Testis (tissue), 2 donors: ENCODE measurements around the gene MPV17.

Source experiments
- POLR2A ChIP-seq: fragments of 450-650 bp; IDR thresholded peaks from one replicate; pipeline ENCODE4 v1.6.1; 2017; ENCODE audit warnings: antibody characterized with exemption, mild to moderate bottlenecking, moderate library complexity
- TF ChIP-seq, protein P1 (sequence below), 3 experiments: fragments of 450-650 bp in 2 of 3; fragments of 200-600 bp in 1 of 3; sonication (generic) in 1 of 3; IDR thresholded peaks; one replicate each; pipeline ENCODE4 v1.5.1; 2016 to 2019; ENCODE audit warnings: antibody characterized with exemption in 3 of 3, mild to moderate bottlenecking in 2 of 3, moderate library complexity in 1 of 3

DNA sequence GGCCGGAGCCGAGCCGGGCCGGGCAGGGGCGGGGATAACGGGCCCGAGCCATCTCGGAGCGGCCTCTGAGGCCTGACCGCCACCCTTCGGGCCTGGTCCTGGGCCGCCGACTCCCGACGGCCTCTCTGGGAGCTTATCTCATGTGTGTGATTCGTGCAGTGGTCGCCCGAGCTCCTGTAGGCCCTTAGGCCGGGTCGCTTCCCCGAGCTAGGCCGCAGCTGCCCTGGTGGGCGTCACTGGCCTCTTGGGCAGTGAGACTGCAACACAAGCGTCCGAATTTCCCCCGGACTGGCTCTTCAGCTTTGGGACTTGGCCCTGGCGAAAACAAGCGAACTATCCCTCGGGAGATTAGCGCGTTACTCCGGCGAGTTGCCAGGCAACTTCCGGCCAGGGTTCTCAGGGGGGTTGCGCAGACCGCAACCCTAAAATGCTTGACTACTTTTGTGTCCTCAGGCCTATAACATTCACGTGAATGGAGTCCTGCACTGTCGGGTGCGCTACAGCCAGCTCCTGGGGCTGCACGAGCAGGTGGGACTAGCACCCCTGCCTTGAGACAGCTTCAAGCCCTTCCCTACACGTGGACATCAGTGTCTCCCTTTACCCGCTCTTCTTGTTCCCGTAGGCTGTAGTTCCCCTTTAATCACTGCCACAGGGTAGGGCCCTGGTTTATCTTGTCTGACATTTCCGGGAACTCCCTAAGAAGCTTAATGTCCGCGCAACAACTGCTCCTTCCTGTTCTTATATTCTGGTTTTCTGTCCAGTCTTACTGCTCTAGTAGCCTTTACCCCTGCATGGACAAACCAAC is 48.1 kb upstream of the MPV17 start:
- TF ChIP-seq, protein P1, sequence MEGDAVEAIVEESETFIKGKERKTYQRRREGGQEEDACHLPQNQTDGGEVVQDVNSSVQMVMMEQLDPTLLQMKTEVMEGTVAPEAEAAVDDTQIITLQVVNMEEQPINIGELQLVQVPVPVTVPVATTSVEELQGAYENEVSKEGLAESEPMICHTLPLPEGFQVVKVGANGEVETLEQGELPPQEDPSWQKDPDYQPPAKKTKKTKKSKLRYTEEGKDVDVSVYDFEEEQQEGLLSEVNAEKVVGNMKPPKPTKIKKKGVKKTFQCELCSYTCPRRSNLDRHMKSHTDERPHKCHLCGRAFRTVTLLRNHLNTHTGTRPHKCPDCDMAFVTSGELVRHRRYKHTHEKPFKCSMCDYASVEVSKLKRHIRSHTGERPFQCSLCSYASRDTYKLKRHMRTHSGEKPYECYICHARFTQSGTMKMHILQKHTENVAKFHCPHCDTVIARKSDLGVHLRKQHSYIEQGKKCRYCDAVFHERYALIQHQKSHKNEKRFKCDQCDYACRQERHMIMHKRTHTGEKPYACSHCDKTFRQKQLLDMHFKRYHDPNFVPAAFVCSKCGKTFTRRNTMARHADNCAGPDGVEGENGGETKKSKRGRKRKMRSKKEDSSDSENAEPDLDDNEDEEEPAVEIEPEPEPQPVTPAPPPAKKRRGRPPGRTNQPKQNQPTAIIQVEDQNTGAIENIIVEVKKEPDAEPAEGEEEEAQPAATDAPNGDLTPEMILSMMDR (IDR thresholded peaks at IDR 0.05): no peak
- no peak for TF ChIP-seq POLR2A
